Epithelial cell of esophagus (primary cell): ENCODE measurements around the gene RABGGTA.

Experiments used
- DNase-seq: peaks from one replicate; pipeline ENCODE4 v3.0.0; 2010; ENCODE audit warnings: low read depth
- H3K4me3 ChIP-seq: 2 replicates; pipeline ENCODE4 v1.5.1; 2011; ENCODE audit warnings: mild to moderate bottlenecking, low read length, control low read depth
- CTCF ChIP-seq: IDR thresholded peaks from 2 replicates; pipeline ENCODE4 v1.5.1; 2011; ENCODE audit warnings: low read depth, mild to moderate bottlenecking, low read length, control low read depth, inconsistent platforms; ENCODE audit not compliant: insufficient read depth; ENCODE audit errors: missing control alignments

The RABGGTA gene

GRCh38 chr14:24271134-24271833, at the start of gene RABGGTA:
Gene RABGGTA, minus strand, starts transcription at chr14:24271597. Its CDS starts 482 bp downstream, at chr14:24271115.
- TF ChIP-seq CTCF: peak; percentile 59
- peak; percentile 94 for DNase-seq
- H3K4me3 ChIP-seq: peak within 1 kb of the TSS; percentile 80

GRCh38 chr14:24317141-24317928, 45.9 kb upstream of the RABGGTA start:
- peak; percentile 65 for DNase-seq
- no peak overlapping the region for H3K4me3 ChIP-seq
- no peak for TF ChIP-seq CTCF

- DNase-seq: no peak
- no peak overlapping the region for H3K4me3 ChIP-seq
- TF ChIP-seq CTCF: no peak
These were observed 45.2 kb upstream of the RABGGTA start for GRCh38 chr14:24316597-24316950.

GRCh38 chr14:24315807-24316596, 44.6 kb upstream of the RABGGTA start:
- H3K4me3 ChIP-seq: no peak overlapping the region
- TF ChIP-seq CTCF: no peak
- DNase-seq: no peak

GRCh38 chr14:24315243-24315806, 43.9 kb upstream of the RABGGTA start:
- no peak for TF ChIP-seq CTCF
- H3K4me3 ChIP-seq: no peak overlapping the region

GRCh38 chr14:24314377-24315193, 43.2 kb upstream of the RABGGTA start:
- no peak overlapping the region for H3K4me3 ChIP-seq
- no peak for TF ChIP-seq CTCF
- peak; percentile 52 for DNase-seq

More at GRCh38 chr14:24315243-24315806, 43.9 kb upstream of the RABGGTA start:
- no peak for DNase-seq
